Keratinocyte (primary cell): ENCODE measurements around the gene MSI2. TPM values are rescaled to one million over a fixed set of nuclear protein-coding genes. Genes with fewer than 3 reads are reported as not detected.
A peak's percentile ranks its signal among the peaks of the same experiment; 100 is the strongest.

ENCODE experiments used
- DNase-seq: peaks from one replicate; pipeline ENCODE4 v3.0.0-alpha.2; 2011; ENCODE audit warnings: low read depth, missing footprints, low spot score
- FAIRE-seq: peaks from 2 replicates; lab custom pipeline; 2011; peaks lifted over from hg19 to GRCh38; lab: Jason Lieb, UNC
- H2AFZ ChIP-seq: 2 replicates; pipeline ENCODE4 v1.6.0; 2012; ENCODE audit warnings: low read length, control low read depth, inconsistent platforms; ENCODE audit not compliant: control insufficient read depth
- H3K27ac ChIP-seq: 2 replicates; pipeline ENCODE4 v1.5.1; 2011; ENCODE audit warnings: low read length; ENCODE audit not compliant: control insufficient read depth, insufficient read depth
- H3K27me3 ChIP-seq: 3 replicates; pipeline ENCODE4 v1.6.0; 2011; ENCODE audit warnings: low read length; ENCODE audit not compliant: control insufficient read depth, insufficient read depth; ENCODE audit errors: extremely low read depth
- H3K36me3 ChIP-seq, 2 experiments: 2 replicates in 1 of 2; 3 replicates in 1 of 2; pipeline ENCODE4 v1.5.1; 2011; ENCODE audit warnings: low read length in 2 of 2, mild to moderate bottlenecking in 1 of 2; ENCODE audit not compliant: control insufficient read depth in 2 of 2, insufficient read depth in 2 of 2; ENCODE audit errors: extremely low read depth in 1 of 2
- H3K4me1 ChIP-seq: 3 replicates; pipeline ENCODE4 v1.5.1; 2011; ENCODE audit warnings: low read length; ENCODE audit not compliant: control insufficient read depth, insufficient read depth; ENCODE audit errors: extremely low read depth
- H3K4me2 ChIP-seq: 3 replicates; pipeline ENCODE4 v1.6.0; 2011; ENCODE audit warnings: low read depth, low read length; ENCODE audit not compliant: control insufficient read depth, insufficient read depth; ENCODE audit errors: extremely low read depth
- H3K4me3 ChIP-seq, 3 experiments: fragments of 200-600 bp in 1 of 3; sonication (generic) in 1 of 3; 2 replicates in 2 of 3; 3 replicates in 1 of 3; pipeline ENCODE4 v1.5.1; 2011 to 2016; ENCODE audit warnings: low read length in 3 of 3, mild to moderate bottlenecking in 3 of 3, control low read depth in 2 of 3, inconsistent platforms in 1 of 3, low read depth in 1 of 3, mixed read lengths in 1 of 3, mixed run types in 1 of 3, moderate library complexity in 1 of 3; ENCODE audit not compliant: control insufficient read depth in 2 of 3, insufficient read depth in 2 of 3; ENCODE audit errors: extremely low read depth in 1 of 3
- H3K79me2 ChIP-seq: 2 replicates; pipeline ENCODE4 v1.6.0; 2012; ENCODE audit warnings: low read length; ENCODE audit not compliant: control insufficient read depth, insufficient read depth
- H3K9ac ChIP-seq: 3 replicates; pipeline ENCODE4 v1.6.0; 2011; ENCODE audit warnings: low read length; ENCODE audit not compliant: control insufficient read depth, insufficient read depth; ENCODE audit errors: extremely low read depth
- H3K9me1 ChIP-seq: 3 replicates; pipeline ENCODE4 v1.6.0; 2011; ENCODE audit warnings: low read length; ENCODE audit not compliant: control insufficient read depth, insufficient read depth; ENCODE audit errors: extremely low read depth
- H3K9me3 ChIP-seq: 2 replicates; pipeline ENCODE4 v1.5.1; 2012; ENCODE audit warnings: low read depth, low read length; ENCODE audit not compliant: control insufficient read depth
- H4K20me1 ChIP-seq: 3 replicates; pipeline ENCODE4 v1.6.0; 2011; ENCODE audit warnings: low read length; ENCODE audit not compliant: control insufficient read depth, insufficient read depth; ENCODE audit errors: extremely low read depth
- EZH2 ChIP-seq: IDR thresholded peaks from one replicate; pipeline ENCODE4 v1.6.1; 2012; ENCODE audit warnings: inconsistent platforms, mild to moderate bottlenecking, low read length, moderate library complexity
- dilution Hi-C: fragments of 300-500 bp; cut with MboI; formaldehyde crosslinking; loops from one replicate; pipeline ENCODE4 v1.7.0; 2020; ENCODE audit warnings: low sequenced_read_pairs; ENCODE audit not compliant: extremely low pct_ligation_motif_present
- polyA plus RNA-seq, 5 experiments: library from polyadenylated mRNA; depleted of rRNA in 3 of 5; stranded (reverse) in 3 of 5; stranded (forward) in 1 of 5; unstranded in 1 of 5; fragments of >200 nt; gene quantifications; 1 replicate in 1 of 5; 2 replicates in 3 of 5; 3 replicates in 1 of 5; pipeline versions ENCODE4 v1.2.1 to v1.2.3, GENCODE V29; 2011 to 2012; ENCODE audit warnings: missing spikeins in 2 of 5, low read depth in 1 of 5, low replicate concordance in 1 of 5
- TF ChIP-seq, protein P1 (sequence below), 3 experiments: IDR thresholded peaks in 1 of 3; conservative IDR thresholded peaks in 1 of 3; optimal IDR thresholded peaks in 1 of 3; 2 replicates in 2 of 3; 3 replicates in 1 of 3; pipeline versions ENCODE3 to v1.5.1; 2011; ENCODE audit warnings: low read length in 3 of 3, mild to moderate bottlenecking in 3 of 3, moderate library complexity in 2 of 3, control low read depth in 1 of 3, inconsistent platforms in 1 of 3; ENCODE audit not compliant: insufficient read depth in 2 of 3; ENCODE audit errors: extremely low read depth in 1 of 3

MSI2 gene
- polyA plus RNA-seq, 1 donor (not counting 4 experiments of a cell fraction or from before 2014, with no cell fraction given): 22.3 TPM

DNA sequence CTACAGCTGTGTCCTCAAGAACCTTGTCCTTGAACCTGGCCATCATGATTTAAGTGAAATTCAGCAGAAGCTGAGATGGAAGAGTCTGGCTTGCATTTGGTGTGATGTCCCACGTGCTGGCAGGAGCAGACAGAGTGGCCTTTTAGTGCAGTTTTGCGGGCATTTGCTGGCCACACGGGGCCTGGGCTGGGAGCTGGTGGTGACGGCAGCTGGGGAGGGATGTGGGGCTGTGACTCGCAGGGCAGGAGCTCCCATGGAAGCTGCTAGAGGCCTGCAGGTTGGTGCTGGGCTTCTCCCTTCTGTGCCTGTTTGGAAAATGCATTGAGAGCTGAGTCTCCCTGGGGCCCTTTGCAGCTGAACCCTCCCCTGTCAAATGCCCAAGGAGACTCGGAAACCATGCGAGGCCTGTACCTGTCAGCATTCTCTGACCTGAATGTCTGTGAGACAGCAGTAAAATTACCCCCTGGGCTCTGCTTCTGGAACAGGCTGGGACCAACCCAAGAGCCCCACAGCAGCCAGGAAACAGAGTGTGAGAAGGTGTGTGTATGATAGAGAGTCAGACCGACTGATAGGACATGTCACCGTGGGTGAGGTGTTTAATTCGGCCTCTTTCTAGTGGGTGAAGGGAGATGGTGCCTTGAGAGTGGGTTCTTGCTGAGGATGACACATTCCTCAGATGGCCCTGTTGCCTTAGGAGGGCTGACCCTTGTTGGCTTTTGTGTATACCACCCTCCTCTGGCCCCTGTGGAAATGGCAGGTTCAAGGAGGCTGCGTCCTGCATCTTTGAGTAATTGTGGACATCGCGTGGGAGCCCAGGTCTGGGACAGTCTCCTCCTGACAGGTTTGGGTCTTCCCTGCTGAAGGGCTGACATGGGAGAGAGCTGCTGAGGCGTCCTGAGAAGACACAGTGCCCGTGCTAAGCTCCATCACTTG is 145.5 kb downstream of the MSI2 start:
- Histone ChIP-seq H2AFZ (no peak overlapping the region), H3K27me3 (no peaks in the 10 kb centered on the region), H3K4me2 (no peak overlapping the region), H3K27ac (no peak overlapping the region), H3K36me3 (peaks cover 0 to 4% of the 10 kb centered on the region in 2 experiments), H3K4me1 (no peaks in the 10 kb centered on the region), H3K9ac (no peak overlapping the region), H4K20me1 (no peaks in the 10 kb centered on the region), H3K4me3 (no peak overlapping the region), H3K79me2 (no peaks in the 10 kb centered on the region), H3K9me3 (no peaks in the 10 kb centered on the region), H3K9me1 (no peaks in the 10 kb centered on the region)
- DNase-seq: no peak
- TF ChIP-seq EZH2: no peak
- TF ChIP-seq, protein P1, sequence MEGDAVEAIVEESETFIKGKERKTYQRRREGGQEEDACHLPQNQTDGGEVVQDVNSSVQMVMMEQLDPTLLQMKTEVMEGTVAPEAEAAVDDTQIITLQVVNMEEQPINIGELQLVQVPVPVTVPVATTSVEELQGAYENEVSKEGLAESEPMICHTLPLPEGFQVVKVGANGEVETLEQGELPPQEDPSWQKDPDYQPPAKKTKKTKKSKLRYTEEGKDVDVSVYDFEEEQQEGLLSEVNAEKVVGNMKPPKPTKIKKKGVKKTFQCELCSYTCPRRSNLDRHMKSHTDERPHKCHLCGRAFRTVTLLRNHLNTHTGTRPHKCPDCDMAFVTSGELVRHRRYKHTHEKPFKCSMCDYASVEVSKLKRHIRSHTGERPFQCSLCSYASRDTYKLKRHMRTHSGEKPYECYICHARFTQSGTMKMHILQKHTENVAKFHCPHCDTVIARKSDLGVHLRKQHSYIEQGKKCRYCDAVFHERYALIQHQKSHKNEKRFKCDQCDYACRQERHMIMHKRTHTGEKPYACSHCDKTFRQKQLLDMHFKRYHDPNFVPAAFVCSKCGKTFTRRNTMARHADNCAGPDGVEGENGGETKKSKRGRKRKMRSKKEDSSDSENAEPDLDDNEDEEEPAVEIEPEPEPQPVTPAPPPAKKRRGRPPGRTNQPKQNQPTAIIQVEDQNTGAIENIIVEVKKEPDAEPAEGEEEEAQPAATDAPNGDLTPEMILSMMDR (optimal IDR thresholded peaks at IDR 0.05 in 1 of 3, IDR thresholded peaks at IDR 0.05 in 1 of 3, conservative IDR thresholded peaks at IDR 0.05 in 1 of 3; ENCODE audit: extremely low read depth in 1 of 3, insufficient read depth in 2 of 3, low read length in 3 of 3): peak in 2 of 3 experiments; percentile 19 to 40
- dilution Hi-C loops: no loop called here
- no peak for FAIRE-seq

DNA sequence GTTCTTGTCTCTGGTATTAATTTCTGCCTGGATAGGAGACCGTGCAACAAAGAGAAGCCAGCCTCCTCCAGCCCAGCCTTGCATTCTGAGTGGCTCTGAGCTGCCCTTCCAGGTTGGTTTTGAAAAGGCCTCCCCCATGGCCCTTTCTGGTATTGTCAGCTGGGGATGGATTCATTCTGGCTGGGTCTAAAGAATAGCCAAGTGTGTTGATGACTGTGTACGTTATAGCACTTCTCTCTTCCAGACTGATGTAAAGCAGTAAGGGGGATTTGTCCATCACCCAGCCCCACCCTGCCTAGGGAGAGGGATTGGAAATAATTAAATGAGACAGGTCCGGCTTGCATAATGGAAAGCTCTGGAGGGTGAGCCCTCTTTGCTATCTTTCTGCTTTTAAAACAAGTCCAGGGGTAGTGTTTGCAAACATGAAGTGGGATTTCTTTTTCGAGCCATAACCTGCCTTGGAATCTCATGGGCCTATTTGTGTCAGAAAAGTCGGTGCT is 146.4 kb downstream of the MSI2 start:
- dilution Hi-C loops: no loop called here
- Histone ChIP-seq H3K4me1 (no peaks in the 10 kb centered on the region), H2AFZ (no peak overlapping the region), H3K9me3 (no peaks in the 10 kb centered on the region), H3K9me1 (no peaks in the 10 kb centered on the region), H3K79me2 (no peaks in the 10 kb centered on the region), H4K20me1 (no peaks in the 10 kb centered on the region), H3K4me3 (no peak overlapping the region), H3K36me3 (peaks cover 0 to 5% of the 10 kb centered on the region in 2 experiments), H3K9ac (no peak overlapping the region), H3K4me2 (no peak overlapping the region), H3K27ac (no peak overlapping the region), H3K27me3 (no peaks in the 10 kb centered on the region)
- DNase-seq: no peak
- no peak for FAIRE-seq
- TF ChIP-seq, protein P1 (optimal IDR thresholded peaks at IDR 0.05 in 1 of 3, IDR thresholded peaks at IDR 0.05 in 1 of 3, conservative IDR thresholded peaks at IDR 0.05 in 1 of 3; ENCODE audit: extremely low read depth in 1 of 3, insufficient read depth in 2 of 3, low read length in 3 of 3): no peak
- no peak for TF ChIP-seq EZH2
